ENCODE measurements around the gene SLC25A39. TPM values are rescaled to one million over a fixed set of nuclear protein-coding genes. Genes with fewer than 3 reads are reported as not detected.
"Not testable (repeated sequence)": the region's sequence is repeated elsewhere in the genome, so short reads cannot be mapped to it uniquely, and the experiment has no call there.

SLC25A39 gene
- total RNA-seq, 1 experiment from 2014 or later: 199 TPM

GRCh38 chr17:44335564-44335963 lies 10.9 kb upstream of the SLC25A39 start:
- no peak for DNase-seq (ENCODE audit: low spot score)

DNA sequence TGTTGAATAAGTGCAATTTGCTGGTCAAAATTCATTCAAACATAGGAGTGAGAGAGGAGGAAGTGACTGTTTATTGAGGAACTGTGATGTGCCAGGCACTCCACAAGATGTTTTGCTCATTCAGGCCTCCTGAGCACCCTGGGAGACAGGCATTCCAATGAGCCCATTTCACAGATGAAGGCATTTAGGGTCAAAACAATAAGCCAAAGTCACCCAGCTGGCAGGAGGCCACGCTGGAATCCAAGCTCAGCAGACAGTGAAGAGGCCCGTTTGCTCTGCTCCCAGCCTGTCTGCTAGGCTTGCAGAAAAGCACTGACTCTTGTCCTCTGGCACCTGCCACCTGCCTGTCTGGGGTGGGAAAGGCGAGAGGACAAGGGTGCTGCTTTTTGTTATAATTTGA lies 10.1 kb upstream of the SLC25A39 start:
- no peak for DNase-seq (ENCODE audit: low spot score)

DNA sequence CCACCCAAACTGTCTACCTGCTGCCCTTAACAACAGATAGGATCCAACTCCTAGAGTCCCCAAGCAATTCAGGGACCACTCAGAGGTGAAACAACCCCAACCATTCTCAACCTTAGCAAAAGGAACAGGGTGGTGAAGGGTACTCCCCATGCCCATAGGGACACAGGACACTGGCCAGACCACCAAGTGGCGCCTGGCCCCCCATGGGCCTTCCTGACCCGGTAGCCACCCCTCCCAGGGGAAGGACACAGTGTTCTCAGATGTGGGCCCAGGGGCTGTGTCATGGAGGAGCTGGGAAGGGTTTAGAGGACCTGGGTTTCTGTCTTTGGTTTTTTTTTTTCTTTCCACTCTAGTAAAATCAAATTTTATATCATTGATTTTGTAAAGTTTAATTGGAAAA lies 9.7 kb upstream of the SLC25A39 start:
- no peak for DNase-seq (ENCODE audit: low spot score)

DNA sequence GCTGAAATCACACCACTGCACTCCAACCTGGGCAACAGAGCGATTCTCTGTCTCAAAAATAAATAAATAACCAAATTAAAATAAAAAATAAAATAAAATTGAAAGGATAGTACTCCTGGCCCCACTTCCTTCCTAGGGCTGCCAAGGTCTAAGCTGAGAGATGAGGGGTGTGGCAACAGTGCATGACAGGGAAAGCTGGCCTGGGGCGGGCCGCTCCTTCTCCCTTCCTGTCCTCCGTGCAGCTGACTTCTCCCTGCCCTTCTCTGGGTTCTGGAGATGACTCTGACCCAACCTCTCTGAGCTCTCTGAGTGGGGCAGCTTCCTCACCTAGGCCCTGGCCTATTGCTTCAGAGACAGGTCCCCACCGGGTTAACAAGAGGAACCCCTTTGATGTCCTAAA lies 8.7 kb upstream of the SLC25A39 start:
- DNase-seq (ENCODE audit: low spot score): no peak

DNA sequence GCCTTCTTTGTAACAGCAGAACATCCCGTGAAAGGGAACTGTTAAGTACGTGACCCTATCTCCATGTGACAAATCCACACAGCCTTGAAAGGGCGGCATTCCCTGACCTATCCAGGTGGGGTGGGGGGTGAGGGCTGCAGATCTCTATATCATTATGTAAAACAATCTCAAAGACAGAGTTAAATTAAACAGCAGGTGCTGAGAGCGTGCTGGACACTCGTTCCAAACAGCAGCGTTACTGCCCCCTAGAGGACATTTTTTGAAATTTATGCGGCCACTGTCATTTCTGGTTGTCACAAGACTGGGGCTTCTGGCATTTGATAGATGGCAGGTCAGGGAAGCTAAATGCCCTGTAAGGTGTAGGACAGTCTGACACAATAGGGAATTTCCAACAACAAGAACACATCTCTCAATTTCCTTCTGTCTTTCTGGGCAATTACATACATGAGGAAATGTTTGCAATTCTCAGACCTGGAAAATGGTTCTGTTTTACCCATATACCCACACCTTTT lies 6.7 kb upstream of the SLC25A39 start:
- DNase-seq (ENCODE audit: low spot score): peak; percentile 80

GRCh38 chr17:44330263-44330662 lies 5.6 kb upstream of the SLC25A39 start:
- not testable (repeated sequence) for DNase-seq (ENCODE audit: low spot score)

DNA sequence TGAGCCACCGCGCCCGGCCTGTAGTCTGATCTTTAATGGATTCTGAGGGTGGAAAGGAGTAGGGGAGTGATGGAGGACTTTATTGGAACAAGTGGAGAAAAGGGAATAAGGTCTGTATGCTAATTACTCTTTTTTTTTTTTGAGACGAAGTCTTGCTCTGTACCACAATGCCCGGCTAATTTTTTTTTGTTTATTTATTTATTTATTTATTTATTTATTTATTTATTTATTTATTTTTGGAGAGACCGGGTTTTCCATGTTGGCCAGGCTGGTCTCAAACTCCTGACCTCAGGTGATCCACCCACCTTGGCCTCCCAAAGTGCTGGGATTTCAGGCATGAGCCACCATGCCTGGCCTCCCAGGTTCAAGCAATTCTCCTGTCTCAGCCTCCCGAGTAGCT lies 4.9 kb upstream of the SLC25A39 start:
- DNase-seq (ENCODE audit: low spot score): not testable (repeated sequence)

- DNase-seq (ENCODE audit: low spot score): no peak
Measured at GRCh38 chr17:44327715-44328449, 3.3 kb upstream of the SLC25A39 start.

DNA sequence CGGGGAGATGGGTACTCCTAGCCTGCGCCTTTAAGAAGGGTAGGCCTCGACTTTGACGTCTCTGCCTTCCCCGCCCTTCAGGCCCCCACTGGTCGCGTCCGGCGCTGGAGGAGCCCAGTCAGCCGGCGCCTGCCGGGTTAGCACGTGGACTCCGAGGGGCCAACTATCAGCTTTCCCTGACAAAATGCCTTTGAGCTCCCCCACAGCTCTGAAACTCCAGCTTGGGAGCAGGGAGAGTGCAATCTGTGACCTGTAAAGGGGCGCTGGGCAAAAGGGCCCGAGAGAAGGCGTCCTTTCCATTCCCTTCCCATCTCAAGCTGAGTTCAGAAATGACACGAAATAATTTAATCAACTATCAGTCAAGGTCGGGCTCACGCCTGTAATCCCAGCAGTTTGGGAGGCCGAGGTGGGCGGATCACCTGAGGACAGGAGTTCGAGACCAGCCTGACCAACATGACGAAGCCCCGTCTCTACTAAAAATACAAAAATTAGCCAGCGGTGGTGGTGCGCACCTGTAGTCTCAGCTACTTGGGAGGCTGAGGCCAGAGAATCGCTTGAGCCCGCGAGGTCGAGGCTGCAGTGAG lies 2.3 kb upstream of the SLC25A39 start:
- DNase-seq (ENCODE audit: low spot score): peak; percentile 96

DNA sequence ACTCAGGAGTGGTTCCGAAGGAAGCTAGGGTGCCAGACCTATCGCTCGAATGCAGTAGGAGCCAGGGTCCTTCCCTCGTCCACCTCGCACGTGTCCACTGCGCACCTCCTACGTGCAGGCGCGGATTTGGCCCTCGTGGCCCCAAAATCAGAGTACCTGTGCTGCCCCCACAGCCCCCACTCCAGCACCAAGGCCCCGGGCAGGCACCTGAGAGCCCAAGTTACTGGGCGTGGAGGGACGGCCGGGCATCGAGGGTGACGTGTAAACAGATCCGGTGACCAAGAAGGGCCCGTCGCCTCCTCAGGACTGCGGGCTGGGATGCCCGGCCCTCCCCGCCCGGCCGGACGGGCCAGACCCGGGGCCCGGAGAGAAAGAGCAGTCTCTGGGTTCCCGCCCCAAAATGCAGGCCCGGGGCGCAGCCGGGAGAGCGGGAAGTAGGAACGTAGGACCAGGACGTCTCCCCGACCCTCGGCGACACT lies 492 bp downstream of the SLC25A39 start:
- DNase-seq (ENCODE audit: low spot score): no peak

- DNase-seq (ENCODE audit: low spot score): no peak
Measured at GRCh38 chr17:44323359-44324091, 1.1 kb downstream of the SLC25A39 start.

DNA sequence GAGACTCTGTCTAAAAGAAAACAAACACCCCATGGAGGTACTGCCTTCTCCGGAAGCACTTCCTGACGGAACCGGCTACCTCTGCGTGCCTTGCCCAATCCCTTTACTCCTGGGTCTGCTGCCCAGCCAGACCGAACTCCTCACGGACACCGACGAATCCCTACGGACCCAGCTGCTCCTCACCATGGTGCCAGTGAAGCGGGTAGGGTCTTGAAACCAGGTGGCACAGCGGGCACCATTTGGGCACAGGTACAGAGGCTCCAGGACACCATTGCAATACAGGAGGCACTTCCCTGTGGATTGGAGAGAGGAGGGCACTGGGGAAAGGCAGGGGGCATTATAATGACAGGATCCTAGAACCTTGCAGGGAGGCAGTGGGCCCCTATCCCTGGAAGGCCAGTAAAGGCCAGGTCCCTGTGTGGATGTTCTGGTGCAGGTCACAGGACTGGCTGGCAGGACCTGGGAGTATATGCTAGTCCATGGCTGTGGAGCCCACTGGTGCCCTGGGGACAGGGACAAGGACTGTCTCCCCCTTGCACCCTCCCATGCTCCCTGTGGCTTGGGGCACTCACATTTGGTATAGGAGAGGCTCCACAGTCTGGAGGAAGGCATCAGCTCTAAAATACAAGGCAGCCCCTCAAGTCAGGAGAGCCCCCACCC lies 2.3 kb downstream of the SLC25A39 start:
- no peak for DNase-seq (ENCODE audit: low spot score)

DNA sequence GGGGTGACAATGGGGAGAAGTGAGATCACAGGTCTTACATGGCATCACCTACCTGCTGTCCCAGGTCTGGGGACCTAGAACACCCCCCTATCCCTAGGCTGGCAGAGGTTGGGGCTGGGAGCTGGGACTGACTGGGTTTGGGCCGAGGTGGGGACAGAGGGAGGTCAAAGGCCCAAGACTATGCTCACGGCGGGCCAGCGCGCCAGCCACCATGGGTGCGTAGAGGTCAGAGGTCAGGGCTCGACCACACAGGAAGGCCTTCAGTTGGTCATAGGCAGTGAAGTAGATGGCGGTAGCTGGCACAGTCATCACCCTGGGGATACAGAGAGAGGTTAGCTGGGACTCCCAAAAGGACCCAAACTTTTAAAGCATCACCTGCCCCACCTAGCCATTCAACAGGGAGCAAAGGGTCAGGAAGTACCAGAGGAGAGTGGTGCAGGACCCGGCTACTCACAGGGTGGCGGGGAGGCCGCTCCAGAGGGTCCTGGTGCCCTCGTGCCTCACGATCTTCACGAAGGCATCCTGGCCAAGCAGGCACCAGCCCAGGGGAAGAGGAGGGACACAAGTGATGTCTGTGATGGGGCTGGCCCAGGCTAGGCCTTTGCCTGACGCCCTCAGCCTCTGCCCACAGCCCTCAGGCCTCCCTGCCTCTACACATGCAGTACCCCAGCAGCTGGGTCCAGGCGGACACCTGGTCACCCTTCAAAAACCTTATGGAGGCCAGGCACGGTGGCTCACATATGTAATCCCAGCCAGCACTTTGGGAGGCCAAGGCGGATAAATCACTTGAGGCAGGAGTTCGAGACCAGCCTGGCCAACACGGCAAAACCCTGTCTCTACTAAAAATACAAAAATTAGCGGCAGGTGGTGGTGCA lies 3.1 kb downstream of the SLC25A39 start:
- DNase-seq (ENCODE audit: low spot score): no peak

DNA sequence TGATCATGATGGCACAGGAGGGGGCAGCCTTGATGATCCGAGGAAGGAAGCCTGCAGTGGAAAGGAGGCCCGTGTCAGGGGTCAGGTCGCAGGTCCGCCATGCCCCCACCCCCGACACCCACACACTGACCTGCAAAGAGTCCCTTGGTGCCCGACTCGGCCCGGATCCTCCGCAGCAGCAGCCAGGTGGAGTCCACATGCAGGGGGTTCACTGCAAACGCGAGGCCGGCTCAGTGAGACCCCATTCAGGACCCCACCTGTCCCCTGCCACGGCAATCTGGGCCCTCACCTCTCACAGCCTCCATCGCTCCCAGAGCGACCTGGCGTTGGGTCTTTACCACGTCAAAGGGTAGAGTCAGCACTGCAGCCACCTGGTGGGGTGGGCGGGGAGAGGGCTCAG lies 4.6 kb downstream of the SLC25A39 start:
- no peak for DNase-seq (ENCODE audit: low spot score)

DNA sequence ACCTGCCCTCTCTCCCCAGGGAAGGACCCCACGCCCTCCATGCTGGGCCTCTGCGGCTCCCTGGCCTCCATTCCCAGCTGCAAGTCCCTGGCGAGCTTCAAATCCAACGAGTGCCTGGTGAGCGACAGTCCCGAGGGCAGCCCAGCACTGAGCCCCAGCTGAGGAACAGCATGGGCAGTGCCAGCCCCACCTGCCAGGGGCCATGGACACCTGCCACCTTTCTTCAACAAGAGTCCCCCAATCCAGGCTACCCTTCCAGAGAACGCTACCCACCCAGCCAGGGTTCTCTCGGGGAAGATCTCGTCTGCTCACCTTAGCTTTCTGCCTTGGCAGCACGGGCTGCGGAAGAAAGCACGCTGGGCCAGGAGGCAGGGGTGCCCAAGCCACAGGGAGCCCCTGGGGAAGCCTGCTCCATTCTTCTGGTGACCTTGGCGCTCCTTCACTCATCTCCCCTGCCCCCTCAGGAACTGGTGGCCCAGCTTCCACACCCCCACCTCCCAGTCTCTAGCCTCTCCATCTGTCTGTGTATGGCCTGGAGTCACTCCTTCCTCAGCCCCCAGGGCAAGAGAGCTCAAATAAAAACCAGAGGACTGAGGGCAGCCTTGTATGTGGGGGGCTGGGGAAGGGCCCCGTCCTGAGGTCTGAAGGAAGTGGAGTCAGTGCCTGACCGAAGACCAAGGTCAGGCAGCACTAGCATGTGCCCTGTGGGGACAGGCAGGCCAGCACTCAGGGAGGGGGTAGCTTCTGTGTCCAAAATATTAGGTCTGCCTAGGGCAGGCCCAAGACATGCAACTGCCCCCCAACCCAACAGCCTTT lies 6.3 kb downstream of the SLC25A39 start:
- DNase-seq (ENCODE audit: low spot score): no peak

DNA sequence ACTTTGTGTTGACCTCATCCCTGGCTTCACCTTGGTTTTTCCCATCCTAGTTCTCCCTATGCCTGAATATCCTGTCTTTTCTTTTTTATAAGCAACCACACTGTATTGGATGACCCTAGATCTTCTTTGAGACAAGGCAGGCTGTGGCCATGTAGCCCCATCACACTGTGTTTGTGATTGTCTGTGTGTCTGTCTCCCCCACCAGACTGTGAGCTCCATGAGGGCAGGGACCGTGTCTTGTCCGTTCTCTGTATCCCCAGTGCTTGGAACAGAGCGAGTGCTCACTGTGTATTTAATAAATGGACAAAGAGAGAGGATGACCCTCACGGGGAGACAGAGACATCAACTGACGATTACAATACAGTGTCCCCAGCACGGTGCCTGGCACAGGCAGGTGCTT lies 7.1 kb downstream of the SLC25A39 start:
- no peak for DNase-seq (ENCODE audit: low spot score)

DNA sequence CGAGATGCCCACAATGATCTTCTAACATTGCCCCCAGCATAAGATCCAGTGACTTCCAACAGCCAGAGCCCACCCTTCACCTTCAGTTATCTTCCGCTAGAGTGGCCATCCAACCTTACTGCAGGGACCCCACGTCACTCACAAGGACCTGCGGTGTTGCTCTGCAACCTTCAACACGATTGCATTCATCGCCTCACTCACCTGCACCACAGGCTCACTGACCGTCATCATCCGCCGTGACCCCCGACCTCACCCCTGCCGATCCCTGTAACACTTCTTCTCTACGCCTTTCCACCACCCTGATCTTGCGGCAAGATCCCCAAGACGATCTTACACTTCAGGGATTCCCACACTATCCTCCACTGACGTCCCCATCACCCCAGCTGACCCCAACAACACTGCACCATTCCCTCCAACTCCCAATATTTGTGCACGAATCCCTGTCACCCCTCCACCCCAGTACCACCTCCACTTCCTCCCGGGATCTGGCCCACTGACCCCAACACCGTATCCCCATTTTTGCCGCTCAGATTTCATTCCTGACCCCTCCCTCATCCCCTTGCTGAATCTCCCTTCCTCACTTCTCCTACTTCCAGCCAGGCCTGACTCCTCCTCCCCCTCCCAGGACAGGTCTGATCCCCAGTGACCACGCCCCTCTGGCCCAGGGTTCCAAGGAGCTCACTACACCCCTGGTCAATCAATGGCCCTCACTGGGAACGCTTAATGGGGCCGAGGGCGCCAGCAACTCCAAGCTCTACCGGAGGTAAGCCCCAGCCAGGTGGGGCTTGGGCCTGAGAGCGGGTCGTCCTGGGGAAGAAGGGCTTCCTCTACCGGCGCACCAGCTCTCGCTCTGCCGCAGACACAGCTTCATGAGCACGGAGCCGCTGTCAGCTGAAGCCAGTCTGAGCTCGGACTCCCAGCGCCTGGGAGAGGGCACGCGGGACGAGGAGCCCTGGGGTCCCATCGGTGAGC lies 8.6 kb downstream of the SLC25A39 start:
- DNase-seq (ENCODE audit: low spot score): no peak

- no peak for DNase-seq (ENCODE audit: low spot score)
Measured at GRCh38 chr17:44314869-44315661, 9.6 kb downstream of the SLC25A39 start.
